ENCODE results near the gene GRAPL. TPM values are rescaled to one million over a fixed set of nuclear protein-coding genes. Genes with fewer than 3 reads are reported as not detected.
"Not testable (repeated sequence)": the region's sequence is repeated elsewhere in the genome, so short reads cannot be mapped to it uniquely, and the experiment has no call there.

GRAPL gene
- total and polyA plus RNA-seq, 2 of the 13 experiments (the other 11 are each of a cell fraction or from before 2014, with no cell fraction given) = 0.62 TPM; not detected in 1

GRCh38 chr17:19161308-19162107 lies 34.1 kb downstream of the GRAPL start:
- H4K20me1 ChIP-seq (ENCODE audit: insufficient read depth, low read length); BruUV-seq (replicated peaks); H3K27me3 ChIP-seq (ENCODE audit: control insufficient read depth in 1 of 2, insufficient read depth in 2 of 2, low read length in 2 of 2); H3K27ac ChIP-seq (ENCODE audit: extremely low read length, insufficient read depth, low read length); H3K36me3 ChIP-seq (replicated peaks in 1 of 2; ENCODE audit: control insufficient read depth in 1 of 2, insufficient read depth in 2 of 2, low read length in 2 of 2); H3K9me3 ChIP-seq (ENCODE audit: low read length); DNase-seq (ENCODE audit: low spot score); H3K9ac ChIP-seq (ENCODE audit: insufficient read depth, low read depth, low read length); intact Hi-C loops (cut with micrococcal nuclease; ENCODE audit: unreplicated experiment); H3K4me2 ChIP-seq (ENCODE audit: low read depth, low read length); POLR2A ChIA-PET; H2AFZ ChIP-seq (ENCODE audit: low read length); CTCF ChIA-PET (ENCODE audit: low intra/inter-chr PET ratio, low total read pairs); FAIRE-seq; H3K4me3 ChIP-seq (replicated peaks in 1 of 3; ENCODE audit: insufficient read depth in 1 of 3, low read depth in 2 of 3, low read length in 3 of 3); H3K4me1 ChIP-seq (ENCODE audit: insufficient read depth, low read length); in situ Hi-C loops (cut with HindIII; ENCODE audit: extremely low pct_ligation_motif_present, low pct_unique_long_range_greater_than_20kb); ATAC-seq; H3K79me2 ChIP-seq (ENCODE audit: insufficient read depth, low read length): not testable (repeated sequence)
- WGBS (ENCODE audit: low lambda C conversion rate) = no CpG with 5 or more reads among the region's 13 CpGs

- H3K4me2 ChIP-seq (ENCODE audit: low read depth, low read length); H3K79me2 ChIP-seq (ENCODE audit: insufficient read depth, low read length); CTCF ChIA-PET (ENCODE audit: low intra/inter-chr PET ratio, low total read pairs); H3K4me3 ChIP-seq (replicated peaks in 1 of 3; ENCODE audit: insufficient read depth in 1 of 3, low read depth in 2 of 3, low read length in 3 of 3); H3K27me3 ChIP-seq (ENCODE audit: control insufficient read depth in 1 of 2, insufficient read depth in 2 of 2, low read length in 2 of 2); H3K9ac ChIP-seq (ENCODE audit: insufficient read depth, low read depth, low read length); H3K9me3 ChIP-seq (ENCODE audit: low read length); POLR2A ChIA-PET; intact Hi-C loops (cut with micrococcal nuclease; ENCODE audit: unreplicated experiment); H2AFZ ChIP-seq (ENCODE audit: low read length); H3K27ac ChIP-seq (ENCODE audit: extremely low read length, insufficient read depth, low read length); H3K36me3 ChIP-seq (replicated peaks in 1 of 2; ENCODE audit: control insufficient read depth in 1 of 2, insufficient read depth in 2 of 2, low read length in 2 of 2); H3K4me1 ChIP-seq (ENCODE audit: insufficient read depth, low read length); H4K20me1 ChIP-seq (ENCODE audit: insufficient read depth, low read length); FAIRE-seq; DNase-seq (ENCODE audit: low spot score); BruUV-seq (replicated peaks); in situ Hi-C loops (cut with HindIII; ENCODE audit: extremely low pct_ligation_motif_present, low pct_unique_long_range_greater_than_20kb): not testable (repeated sequence)
- peak; percentile 84 for ATAC-seq
- no CpG with 5 or more reads among the region's 71 CpGs for WGBS (ENCODE audit: low lambda C conversion rate)
Measured at GRCh38 chr17:19162384-19163216, 35.2 kb downstream of the GRAPL start.

- CTCF ChIA-PET (ENCODE audit: low intra/inter-chr PET ratio, low total read pairs); POLR2A ChIA-PET: not testable (repeated sequence)
Measured at GRCh38 chr17:19174422-19174821, 47.0 kb downstream of the GRAPL start.

GRCh38 chr17:19175410-19175809 lies 48.0 kb downstream of the GRAPL start:
- FAIRE-seq; H3K79me2 ChIP-seq (ENCODE audit: insufficient read depth, low read length); intact Hi-C loops (cut with micrococcal nuclease; ENCODE audit: unreplicated experiment); H3K4me2 ChIP-seq (ENCODE audit: low read depth, low read length); in situ Hi-C loops (cut with HindIII; ENCODE audit: extremely low pct_ligation_motif_present, low pct_unique_long_range_greater_than_20kb); H2AFZ ChIP-seq (ENCODE audit: low read length); H3K4me3 ChIP-seq (replicated peaks in 1 of 3; ENCODE audit: insufficient read depth in 1 of 3, low read depth in 2 of 3, low read length in 3 of 3); BruUV-seq (replicated peaks); H4K20me1 ChIP-seq (ENCODE audit: insufficient read depth, low read length); H3K36me3 ChIP-seq (replicated peaks in 1 of 2; ENCODE audit: control insufficient read depth in 1 of 2, insufficient read depth in 2 of 2, low read length in 2 of 2); CTCF ChIA-PET (ENCODE audit: low intra/inter-chr PET ratio, low total read pairs); DNase-seq (ENCODE audit: low spot score); H3K27me3 ChIP-seq (ENCODE audit: control insufficient read depth in 1 of 2, insufficient read depth in 2 of 2, low read length in 2 of 2); H3K9ac ChIP-seq (ENCODE audit: insufficient read depth, low read depth, low read length); H3K27ac ChIP-seq (ENCODE audit: extremely low read length, insufficient read depth, low read length); H3K9me3 ChIP-seq (ENCODE audit: low read length); H3K4me1 ChIP-seq (ENCODE audit: insufficient read depth, low read length); POLR2A ChIA-PET: not testable (repeated sequence)
- peak; percentile 98 for ATAC-seq
- WGBS (ENCODE audit: low lambda C conversion rate) = no CpG with 5 or more reads among the region's 20 CpGs

More at GRCh38 chr17:19174422-19174821, 47.0 kb downstream of the GRAPL start:
- H3K4me1 ChIP-seq (ENCODE audit: insufficient read depth, low read length); H4K20me1 ChIP-seq (ENCODE audit: insufficient read depth, low read length); in situ Hi-C loops (cut with HindIII; ENCODE audit: extremely low pct_ligation_motif_present, low pct_unique_long_range_greater_than_20kb); H3K79me2 ChIP-seq (ENCODE audit: insufficient read depth, low read length); H2AFZ ChIP-seq (ENCODE audit: low read length); DNase-seq (ENCODE audit: low spot score); H3K27me3 ChIP-seq (ENCODE audit: control insufficient read depth in 1 of 2, insufficient read depth in 2 of 2, low read length in 2 of 2); H3K27ac ChIP-seq (ENCODE audit: extremely low read length, insufficient read depth, low read length); BruUV-seq (replicated peaks); H3K4me2 ChIP-seq (ENCODE audit: low read depth, low read length); H3K36me3 ChIP-seq (replicated peaks in 1 of 2; ENCODE audit: control insufficient read depth in 1 of 2, insufficient read depth in 2 of 2, low read length in 2 of 2); FAIRE-seq; H3K9ac ChIP-seq (ENCODE audit: insufficient read depth, low read depth, low read length); intact Hi-C loops (cut with micrococcal nuclease; ENCODE audit: unreplicated experiment); H3K9me3 ChIP-seq (ENCODE audit: low read length); H3K4me3 ChIP-seq (replicated peaks in 1 of 3; ENCODE audit: insufficient read depth in 1 of 3, low read depth in 2 of 3, low read length in 3 of 3): not testable (repeated sequence)
- ATAC-seq = peak; percentile 52
- WGBS (ENCODE audit: low lambda C conversion rate) = no CpG with 5 or more reads among the region's 3 CpGs

Data from HepG2 (cell line).